ENCODE data around the gene SPNS1.
"Not testable (repeated sequence)": the region's sequence is repeated elsewhere in the genome, so short reads cannot be mapped to it uniquely, and the experiment has no call there.

Gene SPNS1

GRCh38 chr16:28991687-28992086 lies 17.1 kb downstream of the SPNS1 start:
- no peak for DNase-seq

DNA sequence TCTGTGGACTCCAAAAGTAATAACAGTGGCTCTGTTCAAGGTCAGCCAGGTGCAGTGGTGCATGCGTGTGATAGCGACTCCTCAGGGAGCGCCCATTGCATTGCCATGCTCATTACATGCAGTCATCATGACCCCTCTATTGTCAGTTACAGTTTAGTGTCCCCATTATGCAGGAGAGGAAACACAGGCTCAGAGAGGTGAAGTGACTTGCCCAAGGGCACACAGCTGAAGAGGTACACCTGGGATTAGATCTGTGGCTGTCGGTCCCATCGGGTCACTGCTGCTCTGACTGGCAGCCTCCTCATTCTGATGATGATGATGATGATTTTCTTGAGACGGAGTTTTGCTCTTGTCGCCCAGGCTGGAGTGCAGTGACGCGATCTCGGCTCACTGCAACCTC lies 17.9 kb downstream of the SPNS1 start:
- no peak for DNase-seq

DNA sequence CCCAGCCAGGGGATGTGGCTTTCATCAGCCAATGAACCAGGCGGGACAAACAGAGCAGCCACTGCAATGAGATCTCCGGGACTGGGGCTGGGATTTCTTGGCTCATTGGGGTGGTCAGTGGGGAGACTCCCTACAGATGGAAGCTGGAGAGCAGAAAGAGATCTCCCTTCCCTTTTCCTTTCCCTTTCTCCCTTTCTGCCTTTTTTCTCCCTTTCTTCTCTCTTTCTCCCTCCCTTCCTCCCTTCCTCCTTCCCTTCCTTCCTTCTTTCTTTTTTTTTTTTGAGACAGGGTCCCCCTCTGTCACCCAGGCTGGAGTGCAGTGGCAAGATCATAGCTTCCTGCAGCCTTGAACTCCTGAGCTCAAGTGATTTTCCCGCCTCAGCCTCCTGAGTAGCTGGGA lies 24.3 kb downstream of the SPNS1 start:
- DNase-seq, result no peak

DNA sequence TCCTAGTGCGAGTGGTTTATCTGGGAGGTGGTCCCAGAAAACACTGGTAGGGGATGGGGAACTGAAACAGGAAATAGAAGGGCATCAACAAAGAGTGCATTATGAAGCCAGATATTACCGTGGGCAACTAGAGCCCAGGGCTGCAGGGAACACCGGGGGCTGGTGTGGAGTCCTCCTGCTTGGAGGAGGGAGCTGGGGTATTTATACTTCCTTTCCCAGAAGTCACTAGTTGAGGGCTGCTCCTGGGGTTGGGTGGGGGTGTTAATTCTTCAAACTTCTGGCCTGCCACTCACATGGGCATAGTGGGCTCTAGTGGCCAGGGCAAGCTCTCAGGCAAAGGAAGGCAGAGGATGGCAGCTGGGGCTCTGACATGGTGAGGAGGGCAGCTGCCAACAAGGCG lies 25.0 kb downstream of the SPNS1 start:
- no peak for DNase-seq

GRCh38 chr16:29000019-29000418 lies 25.4 kb downstream of the SPNS1 start:
- no peak for DNase-seq

DNA sequence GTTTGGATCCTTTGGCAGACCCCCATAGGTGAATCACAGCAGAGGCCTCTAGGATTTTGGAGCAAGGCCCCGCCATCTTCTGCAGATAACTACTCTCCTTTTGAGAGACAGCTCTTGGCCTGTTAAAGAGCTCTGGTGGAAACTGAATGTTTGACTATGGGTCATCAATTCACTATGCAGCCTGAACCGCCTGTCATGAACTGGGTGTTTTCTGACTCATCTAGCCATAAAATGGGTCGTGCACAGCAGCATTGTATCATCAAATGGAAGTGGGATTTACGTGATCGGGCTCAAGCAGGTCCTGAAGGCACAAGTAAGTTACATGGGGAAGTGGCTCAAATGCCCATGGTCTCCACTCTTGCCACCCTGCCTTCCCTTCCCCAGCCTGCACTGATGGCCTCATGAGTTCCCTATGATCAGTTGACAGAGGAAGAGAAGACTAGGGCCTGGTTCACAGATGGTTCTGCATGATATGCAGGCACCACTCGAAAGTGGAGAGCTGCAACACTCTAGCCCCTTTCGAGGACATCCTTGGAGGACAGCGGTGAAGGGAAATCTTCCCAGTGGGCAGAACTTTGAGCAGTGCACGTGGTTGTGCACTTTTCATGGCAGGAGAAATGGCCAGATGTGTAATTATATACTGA lies 30.0 kb downstream of the SPNS1 start:
- DNase-seq, result not testable (repeated sequence)

DNA sequence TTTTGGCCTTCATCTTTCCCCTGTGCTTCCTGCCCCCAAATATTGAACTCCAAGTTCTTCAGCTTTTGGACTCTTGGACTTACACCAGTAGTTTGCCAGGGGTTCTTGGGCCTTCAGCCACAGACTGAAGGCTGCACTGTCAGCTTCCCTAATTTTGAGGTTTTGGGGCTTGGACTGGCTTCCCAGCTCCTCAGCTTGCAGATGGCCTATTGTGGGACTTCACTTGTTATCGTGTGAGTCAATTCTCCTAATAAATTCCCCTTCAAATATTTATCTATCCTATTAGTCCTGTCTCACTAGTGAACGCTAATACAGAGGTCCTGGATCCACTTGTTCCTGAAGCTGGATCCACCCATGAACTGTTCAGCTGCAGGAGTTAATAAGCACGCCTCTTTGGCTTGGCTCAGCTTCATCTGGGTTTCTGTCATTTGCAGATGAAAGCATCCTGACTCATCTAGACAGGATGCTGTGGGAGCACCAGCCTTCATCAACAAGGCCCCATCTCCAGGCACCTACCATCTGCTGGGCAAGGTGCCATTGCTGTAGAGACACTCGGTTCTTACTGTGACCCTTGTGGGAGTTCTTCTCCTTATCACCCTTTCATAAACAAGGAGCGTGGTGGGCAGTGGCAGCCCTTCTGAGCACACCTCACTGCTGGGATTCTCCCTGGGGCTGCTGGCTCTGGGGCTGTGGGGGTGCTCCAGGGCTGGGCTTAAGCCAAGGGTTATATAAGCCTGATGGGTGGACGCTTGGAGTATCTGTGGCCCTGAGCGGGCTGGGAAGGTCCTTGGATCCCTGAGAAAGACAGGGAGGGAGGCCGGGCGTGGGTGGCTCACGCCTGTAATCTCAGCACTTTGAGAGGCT lies 33.4 kb downstream of the SPNS1 start:
- no peak for DNase-seq

DNA sequence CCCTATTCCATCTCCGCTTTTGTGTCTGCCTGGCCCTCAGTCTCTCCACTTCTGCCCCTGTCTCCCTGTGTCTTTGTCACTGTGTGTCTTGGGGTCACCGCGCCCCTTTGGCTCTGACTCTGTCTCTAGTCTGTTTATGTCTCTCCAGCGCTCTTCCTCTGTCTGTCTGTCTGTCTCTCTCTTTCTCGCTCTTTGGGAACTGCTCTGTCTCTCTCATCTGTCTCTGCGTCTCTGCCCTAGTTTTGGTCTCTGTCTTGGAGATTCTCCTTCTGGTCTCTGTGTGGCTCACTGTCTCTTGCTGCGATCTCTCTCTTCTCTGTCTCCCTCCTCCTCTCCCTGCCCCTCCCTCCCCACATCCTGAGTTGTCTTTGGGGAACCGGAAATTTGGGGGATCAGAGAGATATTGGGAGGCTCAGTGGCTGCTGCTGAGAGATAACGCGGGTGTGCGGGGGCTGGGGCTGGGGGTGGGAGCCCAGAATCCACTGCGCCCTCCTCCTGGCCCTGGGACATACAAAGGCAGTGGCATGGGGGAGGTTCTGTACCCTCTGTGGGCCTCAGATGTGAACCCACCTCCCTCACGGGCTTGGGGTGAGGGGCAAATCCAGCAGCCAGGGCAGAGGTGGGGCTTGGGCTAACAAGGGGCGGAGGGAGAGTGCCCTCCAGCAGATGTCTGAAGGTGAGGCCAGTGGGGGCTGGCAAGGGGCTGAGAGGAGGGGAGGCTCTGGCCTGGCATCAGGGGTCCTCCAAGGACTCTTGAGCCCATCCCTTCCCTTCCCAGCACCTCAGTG lies 34.7 kb downstream of the SPNS1 start:
- DNase-seq, result no peak

- DNase-seq, result no peak
Observed at GRCh38 chr16:29009838-29010166, 35.2 kb downstream of the SPNS1 start.

GRCh38 chr16:29011112-29011511 lies 36.5 kb downstream of the SPNS1 start:
- DNase-seq, result no peak

- DNase-seq, result no peak
Observed at GRCh38 chr16:29011851-29012250, 37.3 kb downstream of the SPNS1 start.

DNA sequence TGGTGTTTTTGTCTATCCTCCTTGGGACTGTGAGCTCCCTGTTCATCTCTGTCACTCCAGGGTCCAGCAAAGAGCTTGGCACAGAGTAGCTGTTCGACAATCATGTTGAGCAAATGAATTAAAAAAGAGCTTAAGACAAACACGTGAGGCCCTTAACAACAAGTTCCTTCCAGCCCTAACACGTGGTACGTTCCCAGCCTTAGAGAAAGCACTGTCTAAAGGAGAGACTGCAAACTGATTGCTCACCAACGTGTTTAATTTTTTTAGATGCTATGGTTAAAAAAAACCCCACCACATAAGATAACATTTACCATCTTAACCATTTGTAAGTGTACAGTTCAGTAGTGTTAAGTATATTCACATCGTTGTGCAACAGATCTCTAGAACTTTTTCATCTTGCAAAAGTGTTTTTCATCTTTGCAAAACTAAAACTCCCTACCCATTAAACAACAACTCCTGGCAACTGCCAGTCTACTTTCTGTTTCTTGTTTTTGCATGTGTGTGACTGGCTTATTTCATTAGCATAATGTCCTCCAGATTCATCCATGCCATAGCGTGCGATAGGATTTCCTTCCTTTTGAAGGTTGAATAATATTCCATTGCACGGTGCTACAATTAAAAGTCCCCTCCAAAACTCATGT lies 38.5 kb downstream of the SPNS1 start:
- DNase-seq, result no peak

- no peak for DNase-seq
Observed at GRCh38 chr16:29014561-29015069, 40.0 kb downstream of the SPNS1 start.

DNA sequence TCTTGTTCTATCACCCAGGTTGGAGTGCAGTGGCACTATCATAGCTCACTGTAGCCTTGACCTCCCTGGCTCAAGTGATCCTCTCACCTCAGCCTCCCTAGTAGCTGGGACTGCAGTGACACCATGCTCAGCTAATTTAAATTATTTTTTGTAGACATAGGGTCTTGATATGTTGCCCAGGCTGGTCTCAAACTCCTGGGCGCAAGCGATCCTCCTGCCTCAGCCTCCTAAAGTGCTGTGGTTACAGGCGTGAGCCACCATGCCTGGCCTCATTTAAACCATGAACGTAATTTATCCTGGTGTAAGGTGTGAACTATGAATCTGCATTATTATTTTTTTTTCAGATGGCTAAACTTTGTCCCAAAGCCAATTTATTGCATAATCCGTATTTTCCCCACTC lies 47.6 kb downstream of the SPNS1 start:
- DNase-seq, result no peak

- DNase-seq, result no peak
Observed at GRCh38 chr16:29023279-29024277, 49.0 kb downstream of the SPNS1 start.

DNA sequence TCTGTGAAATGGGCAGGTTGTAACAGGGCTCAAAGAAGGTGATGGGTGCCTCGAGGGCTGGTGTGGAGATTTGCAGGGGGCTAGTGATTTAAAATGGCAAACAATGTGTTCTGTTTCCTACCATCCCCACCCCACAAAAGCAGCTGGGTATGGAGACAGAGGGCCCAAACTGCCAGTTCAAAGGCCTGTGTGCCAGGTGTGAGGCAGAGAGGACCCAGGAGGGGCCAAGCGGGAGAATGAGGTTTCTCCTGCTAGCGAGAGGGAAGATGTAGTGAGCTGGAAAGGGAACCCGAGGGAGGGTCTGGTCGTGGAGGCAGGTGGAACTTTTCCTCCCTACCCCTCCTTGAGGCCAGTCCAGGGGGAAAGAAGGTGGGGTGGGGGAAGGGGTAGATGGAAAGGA lies 49.7 kb downstream of the SPNS1 start:
- no peak for DNase-seq

- no peak for DNase-seq
Observed at GRCh38 chr16:29025218-29025617, 50.6 kb downstream of the SPNS1 start.

DNA sequence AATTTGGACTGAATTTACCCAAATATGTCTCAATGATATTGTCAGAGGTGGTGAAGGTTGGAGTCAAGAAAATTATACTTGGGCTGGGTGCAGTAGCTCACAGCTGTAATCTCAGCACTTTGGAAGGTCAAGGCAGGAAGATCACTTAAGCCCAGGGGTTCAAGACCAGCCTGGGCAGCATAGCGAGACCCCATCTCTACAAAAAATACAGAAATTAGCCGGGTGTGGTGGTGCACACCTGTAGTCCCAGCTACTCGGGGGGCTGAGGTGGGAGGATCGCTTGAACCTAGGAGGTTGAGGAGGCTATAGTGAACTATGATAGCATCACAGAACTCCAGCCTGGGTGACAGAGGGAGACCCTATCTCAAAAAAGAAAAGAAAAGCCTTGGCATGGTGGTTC lies 51.2 kb downstream of the SPNS1 start:
- DNase-seq, result no peak

DNA sequence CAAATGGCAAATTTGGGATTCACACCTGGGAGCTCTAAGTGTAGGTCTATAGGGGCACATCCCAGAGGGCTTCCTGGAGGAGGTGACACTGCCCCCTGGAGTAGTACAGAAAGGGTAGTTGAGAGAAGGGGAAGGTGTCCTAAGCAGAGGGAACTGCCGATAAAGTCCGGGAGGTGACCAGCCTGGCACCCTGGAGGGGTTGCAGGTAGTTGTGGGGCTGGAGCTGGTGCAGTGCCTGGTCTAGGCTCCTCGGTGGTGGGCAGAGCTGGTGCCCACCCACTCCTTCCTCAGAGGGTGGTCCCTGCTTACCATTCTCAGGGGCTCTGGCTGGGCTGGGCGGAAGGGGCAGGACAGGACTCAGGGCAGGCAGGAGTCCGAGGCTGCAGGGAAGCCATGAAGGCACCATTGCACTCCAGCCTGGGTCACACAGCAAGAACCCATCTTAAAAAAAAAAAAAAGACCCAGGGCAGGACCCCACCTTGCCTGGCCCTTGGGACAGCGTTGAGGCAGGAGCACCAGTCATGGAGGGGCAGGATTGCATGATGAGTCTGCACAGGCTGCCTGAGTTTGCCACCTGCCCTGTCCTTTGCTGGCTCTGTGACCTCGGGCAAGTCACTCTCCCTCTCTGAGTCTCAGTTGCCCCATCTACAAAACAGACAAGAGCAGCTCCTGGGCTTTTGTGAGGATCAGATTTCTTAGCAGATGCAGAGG lies 54.0 kb downstream of the SPNS1 start:
- DNase-seq, result no peak

DNA sequence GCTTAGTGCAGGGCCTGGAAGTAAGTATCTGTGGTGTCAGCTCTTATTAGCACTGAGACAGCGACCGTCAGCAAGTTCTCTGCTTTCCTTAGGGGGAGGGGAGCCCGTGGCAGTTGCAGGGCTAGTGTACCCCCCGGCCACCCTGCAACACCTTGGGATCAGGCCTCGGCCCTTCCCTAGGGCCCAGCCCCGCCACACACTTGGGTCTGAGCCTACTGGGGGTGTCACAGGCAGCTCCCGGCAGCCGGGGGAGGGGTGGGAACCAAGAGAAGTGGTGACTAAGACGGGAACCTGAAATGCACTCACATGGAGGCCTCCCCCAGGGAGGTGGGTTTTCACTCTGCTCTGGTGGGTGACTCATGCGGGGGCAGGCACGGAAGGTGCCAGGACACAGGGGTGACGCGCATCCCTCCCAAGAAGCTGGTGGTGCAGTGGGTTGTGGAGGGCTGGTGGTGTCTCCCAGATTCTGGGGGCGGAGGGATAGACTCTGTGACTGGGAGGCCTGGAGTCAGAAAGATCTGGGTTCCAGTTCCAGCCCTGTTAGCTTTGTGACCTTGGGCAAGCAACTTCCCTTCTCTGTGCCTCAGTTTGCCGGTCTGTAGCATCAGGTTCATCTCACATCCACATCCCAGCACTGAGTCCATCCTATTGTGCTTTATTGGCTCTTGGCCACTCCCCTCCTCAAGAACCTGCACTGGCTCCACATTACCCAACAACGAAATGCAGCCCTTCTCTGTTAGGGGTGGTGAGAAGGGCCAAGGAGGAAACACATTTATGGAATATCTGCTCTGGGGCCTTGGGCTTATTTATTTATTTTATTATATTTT lies 54.8 kb downstream of the SPNS1 start:
- no peak for DNase-seq

All from right hindlimb (tissue), 1 donor.